ENCODE measurements around the gene PTPRN. TPM values are rescaled to one million over a fixed set of nuclear protein-coding genes. Genes with fewer than 3 reads are reported as not detected.

Gene PTPRN
- total RNA-seq, 1 experiment from 2014 or later, result not detected

DNA sequence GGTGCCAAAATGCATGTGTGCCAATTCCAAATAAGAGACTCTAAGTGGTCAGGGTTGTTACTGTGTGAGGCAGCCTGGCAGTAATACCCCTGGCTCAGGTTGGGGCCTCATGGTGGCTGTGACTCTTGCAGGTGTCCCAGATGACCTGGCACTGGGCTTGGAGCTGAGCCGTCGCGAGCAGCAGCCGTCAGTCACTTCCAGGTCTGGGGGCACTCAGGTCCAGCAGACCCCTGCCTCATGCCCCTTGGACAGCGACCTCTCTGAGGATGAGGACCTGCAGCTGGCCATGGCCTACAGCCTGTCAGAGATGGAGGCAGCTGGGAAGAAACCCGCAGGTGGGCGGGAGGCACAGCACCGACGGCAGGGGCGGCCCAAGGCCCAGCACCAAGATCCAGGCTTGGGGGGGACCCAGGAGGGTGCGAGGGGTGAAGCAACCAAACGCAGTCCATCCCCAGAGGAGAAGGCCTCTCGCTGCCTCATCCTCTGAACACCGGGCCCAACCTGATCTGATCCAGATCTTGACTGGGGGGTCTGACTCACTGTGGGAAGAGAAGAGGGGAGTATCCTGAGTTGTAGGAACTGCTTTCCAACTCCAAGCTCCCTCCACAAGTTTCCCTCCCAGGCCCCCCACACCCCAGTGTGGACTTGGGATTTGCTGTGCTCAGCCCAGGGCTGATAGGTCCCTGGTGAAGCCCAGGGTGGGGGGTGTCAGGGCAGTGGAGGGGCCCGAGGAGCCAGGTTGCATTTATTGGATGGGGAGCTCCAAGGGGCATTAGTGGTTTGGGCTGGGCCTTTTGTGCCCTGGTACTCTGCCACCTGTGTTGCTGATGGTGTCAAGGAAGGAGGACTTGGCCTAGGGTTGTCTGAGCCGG lies 24.5 kb downstream of the PTPRN start:
- CTCF ChIA-PET, result no interaction called here
- Histone ChIP-seq H3K9me3 (ENCODE audit: insufficient read depth, low read depth) (no peaks in the 10 kb centered on the region), H3K9me2 (ENCODE audit: insufficient read depth) (no peaks in the 10 kb centered on the region), H3K79me2 (ENCODE audit: low read depth) (0 out of 2 replicates have a peak, but pooled peaks cover 3% of the 10 kb centered on the region), H3K27me3 (ENCODE audit: insufficient read depth, low read depth) (no peaks in the 10 kb centered on the region), H3K27ac (no peak overlapping the region), H3K36me3 (ENCODE audit: low read depth) (no peaks in the 10 kb centered on the region), H3K4me3 (no peak overlapping the region), H4K20me1 (ENCODE audit: insufficient read depth) (no peaks in the 10 kb centered on the region), H3K4me1 (replicated peaks; ENCODE audit: insufficient read depth) (peaks cover 13% of the 10 kb centered on the region), H3F3A (ENCODE audit: insufficient read depth, low read depth) (peaks cover 4% of the 10 kb centered on the region; the same call in 1 of the 2 replicates), H3K4me2 (no peak overlapping the region), H2AFZ (no peak overlapping the region)
- TF ChIP-seq EZH2 (IDR thresholded peaks at IDR 0.05; ENCODE audit: low read depth), result no peak
- TF ChIP-seq, protein P1, sequence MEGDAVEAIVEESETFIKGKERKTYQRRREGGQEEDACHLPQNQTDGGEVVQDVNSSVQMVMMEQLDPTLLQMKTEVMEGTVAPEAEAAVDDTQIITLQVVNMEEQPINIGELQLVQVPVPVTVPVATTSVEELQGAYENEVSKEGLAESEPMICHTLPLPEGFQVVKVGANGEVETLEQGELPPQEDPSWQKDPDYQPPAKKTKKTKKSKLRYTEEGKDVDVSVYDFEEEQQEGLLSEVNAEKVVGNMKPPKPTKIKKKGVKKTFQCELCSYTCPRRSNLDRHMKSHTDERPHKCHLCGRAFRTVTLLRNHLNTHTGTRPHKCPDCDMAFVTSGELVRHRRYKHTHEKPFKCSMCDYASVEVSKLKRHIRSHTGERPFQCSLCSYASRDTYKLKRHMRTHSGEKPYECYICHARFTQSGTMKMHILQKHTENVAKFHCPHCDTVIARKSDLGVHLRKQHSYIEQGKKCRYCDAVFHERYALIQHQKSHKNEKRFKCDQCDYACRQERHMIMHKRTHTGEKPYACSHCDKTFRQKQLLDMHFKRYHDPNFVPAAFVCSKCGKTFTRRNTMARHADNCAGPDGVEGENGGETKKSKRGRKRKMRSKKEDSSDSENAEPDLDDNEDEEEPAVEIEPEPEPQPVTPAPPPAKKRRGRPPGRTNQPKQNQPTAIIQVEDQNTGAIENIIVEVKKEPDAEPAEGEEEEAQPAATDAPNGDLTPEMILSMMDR (conservative IDR thresholded peaks at IDR 0.05), result no peak
- DNase-seq, result no peak
- POLR2A ChIA-PET (ENCODE audit: unreplicated experiment), result no interaction called here
- intact Hi-C loops (cut with micrococcal nuclease; ENCODE audit: unreplicated experiment), result no loop called here
- no TSS peak for BruUV-seq (replicated peaks)

DNA sequence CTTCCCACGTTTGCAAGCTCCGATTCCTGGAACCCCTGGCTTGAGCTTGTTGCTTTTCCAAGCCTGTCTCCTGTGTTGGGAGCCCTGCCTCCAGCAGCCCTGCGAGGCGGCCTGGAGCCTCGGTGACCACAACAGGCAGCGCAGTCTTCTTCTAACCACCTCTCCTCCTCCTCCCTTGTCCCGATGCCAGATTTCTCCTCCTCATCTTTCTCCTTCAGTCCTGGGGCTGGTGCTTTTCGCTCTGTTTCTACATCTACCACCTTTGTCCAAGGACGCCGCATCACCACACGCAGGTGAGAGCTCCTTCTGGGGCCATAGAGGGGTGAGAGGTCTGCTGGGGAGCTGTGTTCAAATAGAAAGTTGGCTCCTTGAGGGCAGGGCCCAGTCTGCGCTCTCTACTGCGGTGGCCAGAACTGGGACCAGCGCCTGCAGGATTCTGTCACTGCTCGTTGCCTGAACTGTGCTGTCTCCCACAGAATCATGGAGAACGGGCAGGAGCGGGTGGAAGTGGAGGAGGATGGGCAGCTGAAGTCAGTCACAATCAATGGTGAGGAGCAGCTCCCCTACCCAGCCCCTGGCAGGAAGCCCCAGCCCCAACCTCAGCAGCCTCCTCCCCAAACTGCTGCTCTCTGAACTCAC lies 26.1 kb downstream of the PTPRN start:
- CTCF ChIA-PET, result no interaction called here
- POLR2A ChIA-PET (ENCODE audit: unreplicated experiment), result no interaction called here

DNA sequence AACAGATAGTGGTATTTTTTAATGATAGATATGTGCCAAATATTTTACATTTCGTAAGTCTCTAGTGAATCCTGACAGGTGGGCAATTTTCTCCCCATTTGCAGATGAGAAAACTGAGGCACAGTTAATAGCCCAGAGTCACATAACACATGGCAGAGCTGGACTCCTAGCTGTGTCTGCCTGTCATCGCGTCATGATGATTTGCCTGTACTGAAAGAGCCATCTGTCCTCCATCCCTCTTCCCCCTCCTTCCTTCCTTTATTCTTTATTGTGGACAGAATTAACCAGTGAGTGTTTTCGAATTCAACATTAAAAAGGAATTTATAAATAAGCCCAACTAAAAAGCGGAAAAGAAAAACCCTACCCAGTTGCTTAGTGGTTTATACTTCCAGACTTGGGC lies 26.8 kb downstream of the PTPRN start:
- Histone ChIP-seq H2AFZ (no peak overlapping the region), H3K9me3 (ENCODE audit: insufficient read depth, low read depth) (no peaks in the 10 kb centered on the region), H3K4me2 (no peak overlapping the region), H3K4me3 (no peak overlapping the region), H3K27me3 (ENCODE audit: insufficient read depth, low read depth) (no peaks in the 10 kb centered on the region), H3K9me2 (ENCODE audit: insufficient read depth) (no peaks in the 10 kb centered on the region), H4K20me1 (ENCODE audit: insufficient read depth) (no peaks in the 10 kb centered on the region), H3K27ac (no peak overlapping the region), H3K4me1 (replicated peaks; ENCODE audit: insufficient read depth) (peaks cover 22% of the 10 kb centered on the region), H3K36me3 (ENCODE audit: low read depth) (no peaks in the 10 kb centered on the region), H3K79me2 (ENCODE audit: low read depth) (0 out of 2 replicates have a peak, but pooled peaks cover 3% of the 10 kb centered on the region), H3F3A (ENCODE audit: insufficient read depth, low read depth) (peaks cover 11% of the 10 kb centered on the region; the same call in 1 of the 2 replicates)
- DNase-seq, result no peak
- TF ChIP-seq, protein P1 (conservative IDR thresholded peaks at IDR 0.05), result no peak
- no peak for TF ChIP-seq EZH2 (IDR thresholded peaks at IDR 0.05; ENCODE audit: low read depth)
- no TSS peak for BruUV-seq (replicated peaks)
- ChIA-PET CTCF (no interaction called here), POLR2A (ENCODE audit: unreplicated experiment) (no interaction called here)
- intact Hi-C loops (cut with micrococcal nuclease; ENCODE audit: unreplicated experiment), result no loop called here

More for the DNA sequence above, 26.1 kb downstream of the PTPRN start:
- Histone ChIP-seq H4K20me1 (ENCODE audit: insufficient read depth) (no peaks in the 10 kb centered on the region), H3K4me3 (no peak overlapping the region), H3F3A (ENCODE audit: insufficient read depth, low read depth) (peaks cover 8% of the 10 kb centered on the region; the same call in 1 of the 2 replicates), H3K79me2 (ENCODE audit: low read depth) (0 out of 2 replicates have a peak, but pooled peaks cover 3% of the 10 kb centered on the region), H3K4me2 (no peak overlapping the region), H3K27ac (no peak overlapping the region), H3K27me3 (ENCODE audit: insufficient read depth, low read depth) (no peaks in the 10 kb centered on the region), H2AFZ (no peak overlapping the region), H3K4me1 (replicated peaks; ENCODE audit: insufficient read depth) (peaks cover 17% of the 10 kb centered on the region), H3K9me2 (ENCODE audit: insufficient read depth) (no peaks in the 10 kb centered on the region), H3K9me3 (ENCODE audit: insufficient read depth, low read depth) (no peaks in the 10 kb centered on the region), H3K36me3 (ENCODE audit: low read depth) (no peaks in the 10 kb centered on the region)
- no peak for DNase-seq
- BruUV-seq (replicated peaks), result no TSS peak
- intact Hi-C loops (cut with micrococcal nuclease; ENCODE audit: unreplicated experiment), result no loop called here
- no peak for TF ChIP-seq EZH2 (IDR thresholded peaks at IDR 0.05; ENCODE audit: low read depth)
- TF ChIP-seq, protein P1 (conservative IDR thresholded peaks at IDR 0.05), result no peak
